Body of pancreas (tissue), 4 donors: Measurements from ENCODE around the gene PDC.
"Not testable (repeated sequence)": the region's sequence is repeated elsewhere in the genome, so short reads cannot be mapped to it uniquely, and the experiment has no call there.

Experiments used
- CTCF ChIP-seq, 7 experiments: fragments of 450-650 bp in 4 of 7; fragments of 200-600 bp in 3 of 7; sonication (generic) in 3 of 7; IDR thresholded peaks; one replicate each; pipeline ENCODE4 v1.5.1; 2016 to 2019; ENCODE audit warnings: antibody characterized with exemption in 7 of 7
- POLR2A ChIP-seq, 3 donors: fragments of 450-650 bp; IDR thresholded peaks; one replicate each; pipeline ENCODE4 v1.6.1; 2016; ENCODE audit warnings: antibody characterized with exemption in 3 of 3, mild to moderate bottlenecking in 2 of 3

DNA sequence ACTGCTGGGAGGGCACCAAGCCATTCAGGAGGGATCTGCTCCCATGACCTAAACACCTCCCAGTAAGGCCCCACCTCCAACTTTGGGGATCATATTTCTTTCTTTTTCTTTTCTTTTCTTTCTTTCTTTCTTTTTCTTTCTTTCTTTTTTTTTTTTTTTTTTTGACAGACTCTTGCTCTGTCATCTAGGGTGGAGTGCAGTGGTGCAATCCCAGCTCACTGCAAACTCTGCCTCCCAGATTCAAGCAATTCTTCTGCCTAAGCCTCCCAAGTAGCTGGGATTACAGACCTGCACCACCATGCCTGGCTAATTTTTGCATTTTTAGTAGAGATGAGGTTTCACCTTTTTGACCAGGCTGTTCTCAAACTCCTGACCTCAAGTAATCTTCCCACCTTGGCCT lies 4.6 kb upstream of the PDC start:
- not testable (repeated sequence) for TF ChIP-seq CTCF, POLR2A (IDR thresholded peaks at IDR 0.05)
